Measurements from ENCODE around the gene TOP3B. TPM values are rescaled to one million over a fixed set of nuclear protein-coding genes. Genes with fewer than 3 reads are reported as not detected.

The TOP3B gene
- polyA plus RNA-seq, 1 donor from 2014 or later = 33.7 TPM

DNA sequence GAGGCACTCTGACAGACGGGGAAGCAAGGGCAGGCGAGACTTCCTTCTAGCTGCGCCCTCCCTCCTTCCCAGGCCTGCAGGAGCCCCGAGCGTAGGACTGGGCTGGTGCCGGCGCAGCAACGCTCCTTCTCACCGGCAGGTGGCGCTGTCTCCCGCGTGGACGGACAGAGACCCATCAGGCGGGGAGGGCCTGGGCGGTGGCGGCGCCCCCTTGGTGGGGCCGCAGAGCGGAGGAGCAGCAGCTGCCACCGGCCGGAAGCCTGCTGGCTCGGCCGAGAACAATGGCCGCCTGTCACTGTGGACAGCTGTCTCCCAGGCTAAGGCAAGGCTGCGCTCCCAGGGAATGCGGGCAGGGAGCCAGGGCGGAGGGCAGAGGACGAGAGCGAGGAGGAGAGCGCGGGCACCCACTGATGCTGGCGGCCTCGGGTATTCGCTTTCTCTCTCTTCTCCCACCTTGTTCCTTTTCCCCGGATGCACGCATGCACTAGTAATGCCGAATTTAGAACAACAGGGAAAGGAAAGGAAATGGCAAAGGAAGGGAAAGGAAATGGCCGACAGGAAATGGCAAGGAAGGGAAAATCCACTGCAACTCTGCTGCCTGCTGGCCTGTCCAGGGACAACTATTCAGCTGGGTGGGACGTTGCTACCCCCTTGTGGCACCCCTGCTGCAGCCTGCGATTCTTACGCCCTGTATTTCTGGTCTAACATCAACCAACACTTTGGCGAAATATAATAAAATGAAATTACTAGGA, 44.3 kb downstream of the TOP3B start:
- no peaks in the 10 kb centered on the region for H3K36me3 ChIP-seq (ENCODE audit: insufficient read depth, low read length)
- H3K9me3 ChIP-seq (ENCODE audit: low read length) = no peaks in the 10 kb centered on the region
- peak overlapping the region; percentile 65 for H3K4me2 ChIP-seq (ENCODE audit: low read length)
- peak overlapping the region; percentile 71 for H3K4me3 ChIP-seq (ENCODE audit: low read length)
- peak overlapping the region; percentile 93 for H2AFZ ChIP-seq (ENCODE audit: low read depth, low read length)
- H4K20me1 ChIP-seq (ENCODE audit: insufficient read depth) = no peaks in the 10 kb centered on the region
- peak overlapping the region; percentile 88 for H3K9ac ChIP-seq (ENCODE audit: low read length)
- H3K79me2 ChIP-seq (replicated peaks; ENCODE audit: insufficient read depth, low read length) = no peaks in the 10 kb centered on the region
- TF ChIP-seq POLR2AphosphoS5 (IDR thresholded peaks at IDR 0.05) = peak; percentile 90
- no peak for TF ChIP-seq EZH2 (IDR thresholded peaks at IDR 0.05; ENCODE audit: borderline replicate concordance, insufficient read depth, low read length, poor library complexity, severe bottlenecking)
- peak; percentile 99 for TF ChIP-seq CTCF (IDR thresholded peaks at IDR 0.05; ENCODE audit: poor library complexity, severe bottlenecking)
- TF ChIP-seq REST (IDR thresholded peaks at IDR 0.05; ENCODE audit: borderline replicate concordance) = peak; percentile 69
- peak; percentile 62 for TF ChIP-seq EP300 (conservative IDR thresholded peaks at IDR 0.05; ENCODE audit: poor library complexity, severe bottlenecking)
- peak; percentile 76 for TF ChIP-seq TAF1 (IDR thresholded peaks at IDR 0.05; ENCODE audit: low read depth)
- TF ChIP-seq RAD21 (conservative IDR thresholded peaks at IDR 0.05) = peak; percentile 74
- peak; percentile 77 for TF ChIP-seq SMC3 (conservative IDR thresholded peaks at IDR 0.05; ENCODE audit: poor library complexity)
- TF ChIP-seq MXI1 (conservative IDR thresholded peaks at IDR 0.05; ENCODE audit: poor library complexity, severe bottlenecking) = peak; percentile 76
- H3K27me3 ChIP-seq (ENCODE audit: insufficient read depth, low read depth, low read length) = no peaks in the 10 kb centered on the region
- H3F3A ChIP-seq (ENCODE audit: insufficient read depth, low read length, poor library complexity, severe bottlenecking) = no peaks in the 10 kb centered on the region
- H3K9me2 ChIP-seq (ENCODE audit: insufficient read depth, low read length) = no peaks in the 10 kb centered on the region
- H3K27ac ChIP-seq (ENCODE audit: low read length) = peak overlapping the region; percentile 96

GRCh38 chr22:21937821-21938070, 44.8 kb downstream of the TOP3B start:
- Histone ChIP-seq H2AFZ (ENCODE audit: low read depth, low read length) (peak overlapping the region; percentile 93), H3K4me2 (ENCODE audit: low read length) (peak overlapping the region; percentile 39)

More at GRCh38 chr22:21937821-21938070, 44.8 kb downstream of the TOP3B start:
- TF ChIP-seq TAF1 (IDR thresholded peaks at IDR 0.05; ENCODE audit: low read depth) (no peak), MXI1 (conservative IDR thresholded peaks at IDR 0.05; ENCODE audit: poor library complexity, severe bottlenecking) (no peak), POLR2AphosphoS5 (IDR thresholded peaks at IDR 0.05) (no peak), EZH2 (IDR thresholded peaks at IDR 0.05; ENCODE audit: borderline replicate concordance, insufficient read depth, low read length, poor library complexity, severe bottlenecking) (no peak), RAD21 (conservative IDR thresholded peaks at IDR 0.05) (no peak), EP300 (conservative IDR thresholded peaks at IDR 0.05; ENCODE audit: poor library complexity, severe bottlenecking) (no peak), REST (IDR thresholded peaks at IDR 0.05; ENCODE audit: borderline replicate concordance) (no peak), SMC3 (conservative IDR thresholded peaks at IDR 0.05; ENCODE audit: poor library complexity) (no peak), CTCF (IDR thresholded peaks at IDR 0.05; ENCODE audit: poor library complexity, severe bottlenecking) (no peak)
- Histone ChIP-seq H3K9me2 (ENCODE audit: insufficient read depth, low read length) (no peaks in the 10 kb centered on the region), H3K36me3 (ENCODE audit: insufficient read depth, low read length) (no peaks in the 10 kb centered on the region), H3K4me3 (ENCODE audit: low read length) (peak overlapping the region; percentile 71), H3K27ac (ENCODE audit: low read length) (peak overlapping the region; percentile 96), H3K79me2 (replicated peaks; ENCODE audit: insufficient read depth, low read length) (no peaks in the 10 kb centered on the region), H3K27me3 (ENCODE audit: insufficient read depth, low read depth, low read length) (no peaks in the 10 kb centered on the region), H3K9ac (ENCODE audit: low read length) (peak overlapping the region; percentile 88), H4K20me1 (ENCODE audit: insufficient read depth) (no peaks in the 10 kb centered on the region), H3K9me3 (ENCODE audit: low read length) (no peaks in the 10 kb centered on the region), H3F3A (ENCODE audit: insufficient read depth, low read length, poor library complexity, severe bottlenecking) (no peaks in the 10 kb centered on the region)

Data from neural cell (in vitro differentiated cells).